Stimulated activated CD4-positive, alpha-beta T cell treated with anti-CD3 and anti-CD28 coated beads, Interleukin-4, amount 100 ng/mL, for 4 hours (primary cell): ENCODE data around the gene DIS3.
"Not testable (repeated sequence)": the region's sequence is repeated elsewhere in the genome, so short reads cannot be mapped to it uniquely, and the experiment has no call there.

Source experiments
- DNase-seq, 2 experiments: peaks; one replicate each; pipeline ENCODE4 v3.0.0-alpha.2; 2020

DIS3 gene

GRCh38 chr13:72737033-72737432 lies 44.7 kb downstream of the DIS3 start:
- DNase-seq, result no peak

- DNase-seq, result no peak
Measured at GRCh38 chr13:72728290-72728605, 53.5 kb downstream of the DIS3 start.

GRCh38 chr13:72727417-72728289 lies 54.0 kb downstream of the DIS3 start, which contains the start of the genes BORA and MZT1:
TSS of gene BORA (plus strand) at chr13:72727923. CDS start at chr13:72728941, 1,018 bp downstream.
TSS of gene MZT1 (minus strand) at chr13:72727629. CDS start at chr13:72727602, 27 bp downstream.
- peak; percentile 89 to 95 for DNase-seq

- DNase-seq, result peak; percentile 21 to 33
Measured at GRCh38 chr13:72726726-72727416, 54.8 kb downstream of the DIS3 start.

- not testable (repeated sequence) for DNase-seq
Measured at GRCh38 chr13:72726185-72726584, 55.5 kb downstream of the DIS3 start.

GRCh38 chr13:72716776-72717175 lies 64.9 kb downstream of the DIS3 start:
- DNase-seq, result no peak
